ENCODE results near the gene NR2F2.

DNA sequence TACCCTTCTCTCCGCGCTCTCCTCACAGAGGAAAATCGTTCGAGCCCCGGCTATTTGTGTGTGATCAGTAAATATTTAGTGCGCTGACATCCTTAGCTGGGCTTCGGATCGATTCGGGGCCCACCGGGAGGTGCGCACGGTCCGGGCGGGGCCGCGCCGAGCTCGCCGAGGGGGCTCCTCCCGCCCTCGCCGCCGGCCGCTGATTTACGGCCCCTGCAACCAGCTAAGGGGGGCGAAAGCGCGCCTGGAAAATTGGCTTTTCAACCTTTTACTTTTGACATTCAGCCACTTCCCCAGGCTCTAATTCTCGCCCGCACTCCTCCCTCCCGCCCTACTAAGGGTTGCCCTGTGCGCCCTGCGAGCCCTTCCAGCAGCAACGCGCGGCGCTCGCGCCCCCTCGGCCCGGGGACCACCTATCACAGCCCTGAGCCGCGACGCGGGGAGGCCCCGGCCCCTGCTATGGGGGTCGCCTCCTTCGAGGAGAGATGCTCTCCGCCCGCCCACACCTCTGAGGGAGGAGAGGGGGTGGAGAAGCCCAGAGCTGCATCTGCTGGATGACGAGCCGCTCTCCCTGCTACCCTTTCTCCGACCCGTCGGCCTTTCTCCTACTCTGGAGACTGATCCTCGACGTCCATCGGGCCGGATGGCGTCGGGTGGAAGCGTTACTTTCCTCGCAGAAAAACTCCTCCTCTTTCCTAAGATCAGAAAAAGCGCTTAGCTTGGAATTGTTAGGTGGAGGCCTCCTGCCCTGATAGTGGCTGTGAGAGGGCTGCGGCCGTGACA is 7.8 kb upstream of the NR2F2 start:
- TF ChIP-seq, protein P1, sequence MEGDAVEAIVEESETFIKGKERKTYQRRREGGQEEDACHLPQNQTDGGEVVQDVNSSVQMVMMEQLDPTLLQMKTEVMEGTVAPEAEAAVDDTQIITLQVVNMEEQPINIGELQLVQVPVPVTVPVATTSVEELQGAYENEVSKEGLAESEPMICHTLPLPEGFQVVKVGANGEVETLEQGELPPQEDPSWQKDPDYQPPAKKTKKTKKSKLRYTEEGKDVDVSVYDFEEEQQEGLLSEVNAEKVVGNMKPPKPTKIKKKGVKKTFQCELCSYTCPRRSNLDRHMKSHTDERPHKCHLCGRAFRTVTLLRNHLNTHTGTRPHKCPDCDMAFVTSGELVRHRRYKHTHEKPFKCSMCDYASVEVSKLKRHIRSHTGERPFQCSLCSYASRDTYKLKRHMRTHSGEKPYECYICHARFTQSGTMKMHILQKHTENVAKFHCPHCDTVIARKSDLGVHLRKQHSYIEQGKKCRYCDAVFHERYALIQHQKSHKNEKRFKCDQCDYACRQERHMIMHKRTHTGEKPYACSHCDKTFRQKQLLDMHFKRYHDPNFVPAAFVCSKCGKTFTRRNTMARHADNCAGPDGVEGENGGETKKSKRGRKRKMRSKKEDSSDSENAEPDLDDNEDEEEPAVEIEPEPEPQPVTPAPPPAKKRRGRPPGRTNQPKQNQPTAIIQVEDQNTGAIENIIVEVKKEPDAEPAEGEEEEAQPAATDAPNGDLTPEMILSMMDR (IDR thresholded peaks at IDR 0.05): no peak
- TF ChIP-seq POLR2A (IDR thresholded peaks at IDR 0.05) (no peak), EP300 (IDR thresholded peaks at IDR 0.05) (no peak), POLR2AphosphoS5 (IDR thresholded peaks at IDR 0.05) (peak in 2 of 4 donors; percentile 2 to 47)
